GM04503 (cell line): ENCODE results near the gene GATA1.
"Not testable (repeated sequence)": the region's sequence is repeated elsewhere in the genome, so short reads cannot be mapped to it uniquely, and the experiment has no call there.

Experiments
- DNase-seq: peaks from one replicate; pipeline ENCODE4 v3.0.0-alpha.2; 2012; ENCODE audit warnings: low read depth

Gene GATA1

DNA sequence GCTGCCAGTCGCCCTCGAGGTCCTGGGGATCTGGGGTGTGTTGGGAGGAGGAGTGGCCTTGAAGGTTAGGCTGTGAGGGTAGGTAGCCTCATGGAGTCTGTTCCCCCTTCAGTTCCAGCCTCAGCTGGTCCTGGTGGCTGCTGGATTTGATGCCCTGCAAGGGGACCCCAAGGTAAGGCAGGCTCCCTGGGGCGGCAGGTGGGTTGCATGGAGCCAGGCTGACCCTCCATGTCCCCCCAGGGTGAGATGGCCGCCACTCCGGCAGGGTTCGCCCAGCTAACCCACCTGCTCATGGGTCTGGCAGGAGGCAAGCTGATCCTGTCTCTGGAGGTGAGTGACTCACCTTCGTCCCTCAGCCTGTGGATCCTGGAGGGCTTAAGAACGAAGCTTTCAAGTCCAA, 28.3 kb downstream of the GATA1 start:
- DNase-seq: no peak

DNA sequence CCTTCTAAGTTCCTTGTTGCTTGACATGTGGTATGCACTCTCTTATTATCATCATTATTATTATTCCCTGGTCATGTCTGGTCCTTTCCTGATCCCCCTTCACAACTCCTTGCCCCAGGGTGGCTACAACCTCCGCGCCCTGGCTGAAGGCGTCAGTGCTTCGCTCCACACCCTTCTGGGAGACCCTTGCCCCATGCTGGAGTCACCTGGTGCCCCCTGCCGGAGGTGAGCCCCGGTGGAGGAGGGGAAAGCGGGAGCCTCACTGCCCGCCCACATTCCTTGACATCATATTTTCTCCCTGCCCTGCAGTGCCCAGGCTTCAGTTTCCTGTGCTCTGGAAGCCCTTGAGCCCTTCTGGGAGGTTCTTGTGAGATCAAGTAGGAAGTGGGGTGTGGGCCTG, 28.9 kb downstream of the GATA1 start:
- no peak for DNase-seq

- DNase-seq: no peak
These were observed 29.8 kb downstream of the GATA1 start for GRCh38 chrX:48816014-48816810.

GRCh38 chrX:48818098-48818497, 31.7 kb downstream of the GATA1 start:
- no peak for DNase-seq

DNA sequence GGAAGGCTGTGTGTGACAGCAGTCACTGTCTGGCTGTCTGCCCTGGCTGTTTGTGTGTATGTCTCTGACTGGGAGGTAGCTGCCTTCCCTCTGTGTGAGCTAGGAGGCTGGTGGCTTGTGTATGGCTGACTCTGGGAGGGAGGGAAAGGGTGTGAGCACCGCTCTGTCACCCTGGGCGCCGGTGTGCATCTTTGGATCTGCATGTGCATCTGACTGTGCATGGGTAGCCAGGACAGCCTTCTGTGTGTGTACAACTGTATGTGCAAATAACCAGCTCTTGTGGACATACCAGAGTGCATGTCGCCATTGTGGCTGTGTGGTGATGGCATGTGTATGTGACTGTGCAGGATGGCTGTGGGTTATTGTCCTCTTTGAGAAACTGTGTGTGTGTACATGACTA, 32.5 kb downstream of the GATA1 start:
- DNase-seq: no peak

DNA sequence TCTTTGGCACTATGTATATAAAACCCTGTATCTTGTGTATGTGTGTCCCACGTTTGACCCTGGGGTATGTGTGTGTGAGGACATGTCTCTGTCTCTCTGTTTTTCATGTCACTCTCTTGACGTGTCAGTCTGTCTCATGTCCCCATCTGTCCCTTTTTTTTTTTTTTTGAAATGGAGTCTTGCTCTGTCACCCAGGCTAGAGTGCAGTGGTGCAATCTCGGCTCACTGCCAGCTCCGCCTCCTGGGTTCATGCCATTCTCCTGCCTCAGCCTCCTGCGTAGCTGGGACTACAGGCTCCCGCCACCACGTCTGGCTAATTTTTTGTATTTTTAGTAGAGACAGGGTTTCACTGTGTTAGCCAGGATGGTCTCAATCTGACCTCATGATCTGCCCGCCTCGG, 33.0 kb downstream of the GATA1 start:
- not testable (repeated sequence) for DNase-seq

DNA sequence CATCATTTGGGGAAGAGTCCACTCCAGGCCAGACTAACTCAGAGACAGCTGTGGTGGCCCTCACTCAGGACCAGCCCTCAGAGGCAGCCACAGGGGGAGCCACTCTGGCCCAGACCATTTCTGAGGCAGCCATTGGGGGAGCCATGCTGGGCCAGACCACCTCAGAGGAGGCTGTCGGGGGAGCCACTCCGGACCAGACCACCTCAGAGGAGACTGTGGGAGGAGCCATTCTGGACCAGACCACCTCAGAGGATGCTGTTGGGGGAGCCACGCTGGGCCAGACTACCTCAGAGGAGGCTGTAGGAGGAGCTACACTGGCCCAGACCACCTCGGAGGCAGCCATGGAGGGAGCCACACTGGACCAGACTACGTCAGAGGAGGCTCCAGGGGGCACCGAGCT, 36.7 kb downstream of the GATA1 start:
- DNase-seq: no peak

DNA sequence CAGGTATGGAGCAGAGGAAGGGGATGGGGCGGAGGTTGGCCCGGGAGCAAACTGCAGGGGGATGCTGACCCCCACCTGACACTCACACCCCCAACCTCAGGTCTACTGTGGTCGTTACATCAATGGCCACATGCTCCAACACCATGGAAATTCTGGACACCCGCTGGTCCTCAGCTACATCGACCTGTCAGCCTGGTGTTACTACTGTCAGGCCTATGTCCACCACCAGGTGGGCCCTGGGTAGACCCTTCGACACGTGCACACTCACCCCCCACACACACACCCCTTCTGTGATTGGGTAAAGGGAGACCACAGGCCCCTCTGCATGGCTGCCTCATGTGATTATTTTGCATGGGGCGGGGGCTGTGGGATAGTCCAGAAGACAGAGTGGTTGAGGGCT, 37.7 kb downstream of the GATA1 start:
- no peak for DNase-seq

- no peak for DNase-seq
These were observed 39.9 kb downstream of the GATA1 start, which contains the start of gene ERAS for GRCh38 chrX:48826135-48826875. Gene ERAS, plus strand, starts transcription at chrX:48826513. Its CDS starts 2,611 bp downstream, at chrX:48829124.

DNA sequence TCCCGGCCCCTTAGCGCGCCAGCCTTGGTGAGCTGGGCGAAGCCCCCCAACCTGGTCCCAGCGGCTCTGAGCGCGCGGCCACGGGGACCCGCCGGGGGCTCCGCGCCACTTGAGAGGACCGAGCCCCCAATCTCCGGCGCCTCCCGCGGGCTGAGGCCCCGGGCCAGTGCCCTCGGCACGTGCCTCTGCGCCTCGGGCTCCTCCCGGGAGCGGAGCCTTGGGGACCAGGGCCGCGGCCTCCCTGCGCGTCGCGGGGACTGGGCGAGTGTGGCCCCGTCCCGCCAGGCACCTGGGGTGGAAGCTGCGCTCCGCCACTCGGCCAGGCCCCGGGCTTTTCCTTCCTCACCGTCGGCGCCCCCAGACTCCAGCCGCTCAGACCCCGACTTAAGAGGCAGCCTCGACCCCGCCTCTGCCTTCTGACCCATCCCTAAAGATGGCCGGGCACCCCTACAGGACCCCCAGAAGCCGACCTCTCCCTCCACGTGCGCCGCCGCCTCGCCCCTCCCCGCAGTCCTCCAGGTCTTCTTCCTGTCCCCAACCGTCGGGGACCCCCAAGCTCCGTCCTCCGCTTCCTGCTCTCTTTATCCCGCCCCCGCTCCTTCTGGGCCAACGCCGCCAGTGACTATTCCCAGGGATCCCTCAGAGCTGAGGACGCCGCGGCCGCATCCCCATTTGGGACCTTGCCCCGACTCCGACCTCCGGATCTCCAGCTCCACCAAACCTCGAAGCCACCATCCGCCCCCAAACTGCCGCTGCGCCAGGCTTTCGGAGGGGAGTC, 40.7 kb downstream of the GATA1 start:
- no peak for DNase-seq

- no peak for DNase-seq
These were observed 41.2 kb downstream of the GATA1 start for GRCh38 chrX:48827654-48827968.

DNA sequence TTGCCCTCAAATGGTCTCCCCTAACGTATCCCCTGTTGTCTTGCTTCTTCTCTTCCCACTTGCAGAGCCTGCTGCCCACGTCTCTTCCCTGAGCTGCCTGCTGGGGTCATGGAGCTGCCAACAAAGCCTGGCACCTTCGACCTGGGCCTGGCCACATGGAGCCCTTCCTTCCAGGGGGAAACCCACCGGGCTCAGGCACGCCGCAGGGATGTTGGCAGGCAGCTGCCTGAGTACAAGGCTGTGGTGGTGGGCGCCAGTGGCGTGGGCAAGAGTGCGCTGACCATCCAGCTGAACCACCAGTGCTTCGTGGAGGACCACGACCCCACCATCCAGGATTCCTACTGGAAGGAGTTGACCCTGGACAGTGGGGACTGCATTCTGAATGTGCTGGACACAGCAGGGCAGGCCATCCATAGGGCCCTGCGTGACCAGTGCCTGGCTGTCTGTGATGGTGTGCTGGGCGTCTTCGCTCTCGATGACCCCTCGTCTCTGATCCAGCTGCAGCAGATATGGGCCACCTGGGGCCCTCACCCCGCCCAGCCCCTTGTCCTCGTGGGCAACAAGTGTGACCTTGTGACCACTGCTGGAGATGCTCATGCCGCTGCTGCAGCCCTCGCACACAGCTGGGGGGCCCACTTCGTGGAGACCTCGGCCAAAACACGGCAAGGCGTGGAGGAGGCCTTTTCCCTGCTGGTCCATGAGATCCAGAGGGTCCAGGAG, 42.8 kb downstream of the GATA1 start:
- no peak for DNase-seq

DNA sequence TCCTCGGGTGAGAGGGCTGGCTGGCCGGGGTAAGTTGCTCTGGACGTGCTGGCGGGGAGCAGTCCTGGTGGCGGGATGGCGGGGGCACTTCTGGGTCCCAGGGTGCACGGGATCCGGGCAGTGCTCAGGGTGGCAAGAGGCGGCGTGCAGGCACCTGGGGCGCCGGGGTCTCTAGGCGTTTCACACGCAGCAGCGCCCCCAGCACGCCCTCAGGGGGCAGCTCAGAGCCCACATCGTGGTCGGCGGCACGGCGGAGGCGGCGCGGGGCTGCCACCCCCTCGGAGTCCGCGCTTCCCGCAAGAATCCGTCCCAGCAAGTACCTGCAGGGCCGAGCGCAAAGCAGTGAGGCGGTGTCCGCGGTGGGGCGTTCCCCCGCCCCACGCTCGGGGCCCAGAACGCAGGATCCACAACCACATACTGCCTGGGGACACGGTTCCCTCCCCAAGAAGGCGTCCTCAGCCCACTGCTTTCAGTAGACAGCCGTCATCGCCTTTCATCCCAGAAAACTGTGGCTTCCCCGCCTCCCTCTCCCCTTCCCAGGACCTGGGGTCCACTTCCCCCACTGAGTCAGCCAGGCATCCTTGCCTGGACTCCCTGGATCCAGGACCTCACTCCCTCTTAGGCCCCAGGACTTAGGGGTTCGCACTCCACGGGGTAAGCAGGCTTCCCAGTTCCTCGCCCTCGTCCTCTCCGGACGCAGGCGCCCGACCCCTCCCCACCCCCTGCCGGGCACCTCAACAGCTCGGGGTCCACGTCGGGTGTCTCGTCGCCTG, 44.9 kb downstream of the GATA1 start:
- DNase-seq: no peak

- DNase-seq: no peak
These were observed 45.5 kb downstream of the GATA1 start for GRCh38 chrX:48831909-48832291.

DNA sequence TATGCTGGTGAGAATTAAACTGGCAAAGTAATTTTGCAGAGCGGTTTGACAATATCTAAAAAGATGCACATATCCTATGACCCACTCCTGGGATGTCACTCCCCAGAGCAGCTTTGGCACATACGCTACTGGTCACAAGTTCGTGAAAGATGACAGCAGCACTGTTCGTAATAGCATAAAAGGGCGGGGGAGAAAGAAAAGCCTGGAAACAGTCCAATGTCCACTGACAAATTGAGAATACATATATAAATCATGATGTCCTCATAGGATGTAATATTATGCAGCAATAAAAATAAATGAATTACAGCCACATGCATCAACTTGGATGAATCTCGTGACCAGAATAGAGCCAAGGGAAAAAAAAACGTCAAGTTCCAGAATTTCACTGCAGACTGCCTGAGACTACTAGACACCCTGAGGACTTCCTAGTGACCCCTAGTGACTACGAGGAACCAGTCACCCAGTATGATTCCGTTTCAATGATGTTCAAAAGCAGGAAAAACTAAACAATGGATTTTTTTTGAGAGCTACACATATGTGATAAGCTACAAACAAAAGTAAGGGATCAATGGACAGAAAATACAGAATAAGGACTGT, 47.2 kb downstream of the GATA1 start:
- no peak for DNase-seq

DNA sequence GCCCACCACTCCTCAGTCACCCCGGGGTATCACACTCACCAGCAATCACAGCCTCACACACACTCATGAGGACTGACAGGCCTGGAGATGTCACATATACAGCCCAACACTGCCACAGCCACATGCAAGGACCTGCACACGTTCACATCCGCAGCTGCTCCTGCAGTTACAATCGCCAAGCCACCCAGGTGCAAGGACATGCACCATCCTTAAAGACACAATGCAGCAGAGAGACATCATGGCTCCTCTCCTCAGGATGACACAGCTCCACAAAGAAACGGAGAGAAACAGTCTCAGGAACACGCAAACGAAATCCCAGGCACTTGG, 48.0 kb downstream of the GATA1 start:
- DNase-seq: no peak

DNA sequence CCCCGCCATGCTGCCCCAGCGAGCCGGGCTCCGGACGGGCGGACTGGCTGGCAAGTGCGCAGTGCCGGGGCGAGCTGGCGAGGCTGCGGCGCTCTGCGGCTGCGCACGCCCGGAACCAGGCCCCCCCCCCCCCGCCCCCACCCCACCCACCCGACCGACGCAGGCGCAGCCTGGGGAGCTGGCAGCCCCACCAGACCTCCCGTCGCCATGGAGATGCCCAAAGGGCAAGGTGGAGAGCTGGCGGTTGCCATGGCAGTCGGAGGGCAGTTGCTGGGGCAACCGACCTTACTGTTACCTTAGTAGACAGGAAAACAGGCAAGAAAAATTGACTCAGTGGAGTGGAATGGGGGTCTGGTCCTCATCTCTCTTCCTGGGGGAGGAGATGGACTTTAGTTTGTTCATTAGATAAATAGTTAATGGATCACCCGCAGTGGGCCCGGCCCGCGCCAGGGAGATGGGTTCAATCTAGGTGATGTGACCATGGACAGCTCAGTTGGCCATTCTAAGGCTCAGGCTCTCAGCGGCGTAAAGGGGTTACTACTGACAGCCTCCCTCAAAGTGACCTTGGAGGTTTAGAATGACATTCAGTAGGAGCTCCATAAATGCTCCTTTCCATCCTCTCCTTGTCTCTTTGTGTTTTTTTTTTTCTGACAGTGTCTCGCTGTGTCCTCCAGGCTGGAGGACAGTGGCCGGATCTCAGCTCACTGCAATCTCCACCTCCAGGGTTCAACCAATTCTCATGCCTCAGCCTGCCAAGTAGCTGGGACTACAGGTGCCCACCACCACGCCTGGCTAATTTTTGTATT, 49.3 kb downstream of the GATA1 start, which contains the start of gene PCSK1N:
Gene PCSK1N, minus strand, starts transcription at position 87 of the 806 bp plus-strand sequence. Its CDS starts 78 bp downstream, at position 9.
- DNase-seq: no peak

DNA sequence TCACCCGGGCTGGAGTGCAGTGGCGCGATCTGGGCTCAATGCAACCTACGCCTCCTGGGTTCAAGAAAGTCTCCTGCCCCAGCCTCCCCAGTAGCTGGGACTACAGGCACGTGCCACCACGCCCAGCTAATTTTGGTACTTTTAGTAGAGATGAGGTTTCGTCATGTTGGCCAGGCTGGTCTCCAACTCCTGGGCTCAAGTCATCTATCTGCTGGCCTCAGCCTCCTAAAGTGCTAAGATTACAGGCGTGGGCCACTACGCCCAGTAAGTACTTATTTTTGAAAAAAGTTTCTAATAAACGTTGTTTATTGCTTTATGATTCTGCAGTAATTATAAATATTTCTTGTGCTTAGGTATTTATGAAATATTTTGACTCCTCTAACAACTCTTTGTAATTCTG, 53.3 kb downstream of the GATA1 start:
- DNase-seq: no peak
